GM12891 (cell line): Measurements from ENCODE around the gene CLCF1.

Experiments used
- POLR2A ChIP-seq: IDR thresholded peaks from 2 replicates; pipeline ENCODE4 v1.6.1; 2011; ENCODE audit warnings: low read depth, low read length, control low read depth
- POLR2AphosphoS5 ChIP-seq: IDR thresholded peaks from 2 replicates; pipeline ENCODE4 v1.6.1; 2011; ENCODE audit warnings: low read depth, low read length, control low read depth
- SPI1 ChIP-seq: IDR thresholded peaks from 2 replicates; pipeline ENCODE4 v1.6.1; 2011; ENCODE audit warnings: low read depth, low read length, control low read depth

DNA sequence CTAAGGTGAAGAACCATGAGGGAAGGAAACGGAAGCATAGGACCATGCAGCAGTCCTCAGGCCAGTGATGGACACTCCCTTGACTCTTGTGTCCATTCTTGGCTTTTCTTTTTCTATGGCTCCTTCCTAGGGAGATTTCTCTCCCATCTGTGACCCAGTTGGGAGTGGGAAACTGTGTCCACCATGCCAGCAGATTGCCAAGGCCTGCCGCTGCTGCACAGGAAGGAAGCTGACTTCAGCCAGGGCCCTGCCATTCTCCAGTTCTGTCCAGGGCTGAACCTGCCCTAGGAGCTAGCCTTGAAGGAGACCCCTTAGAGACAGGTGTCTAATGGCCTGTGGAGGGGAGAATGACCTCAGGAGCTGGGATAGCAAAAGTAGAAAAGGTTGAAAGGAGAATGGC lies 52.7 kb downstream of the CLCF1 start:
- TF ChIP-seq POLR2A (no peak), SPI1 (no peak), POLR2AphosphoS5 (no peak)
